MG63 (cell line): ENCODE measurements around the gene TSPAN16. TPM values are rescaled to one million over a fixed set of nuclear protein-coding genes. Genes with fewer than 3 reads are reported as not detected.
"Not testable (repeated sequence)": the region's sequence is repeated elsewhere in the genome, so short reads cannot be mapped to it uniquely, and the experiment has no call there.

Source experiments
- DNase-seq: peaks from one replicate; pipeline ENCODE4 v3.0.0-alpha.2; 2020
- H3K27me3 ChIP-seq: fragments of 250-450 bp; sonication (Bioruptor Pico); 2 replicates; pipeline ENCODE4 v1.5.1; 2020; ENCODE audit warnings: mild to moderate bottlenecking, moderate library complexity
- H3K36me3 ChIP-seq: fragments of 250-450 bp; sonication (Bioruptor Pico); 2 replicates; pipeline ENCODE4 v1.5.1; 2020; ENCODE audit warnings: mild to moderate bottlenecking, moderate library complexity
- H3K4me3 ChIP-seq: fragments of 250-450 bp; sonication (Bioruptor Pico); 2 replicates; pipeline ENCODE4 v1.5.1; 2020; ENCODE audit warnings: mild to moderate bottlenecking, moderate library complexity
- H3K9me3 ChIP-seq: fragments of 250-450 bp; sonication (Bioruptor Pico); 2 replicates; pipeline ENCODE4 v1.5.1; 2020; ENCODE audit warnings: mild to moderate bottlenecking, moderate library complexity
- total RNA-seq: library from RNA; depleted of rRNA; stranded (reverse); fragments of >200 nt; shearing (Covaris generic); gene quantifications from 2 replicates; pipeline ENCODE4 v1.2.3, GENCODE V29; 2014; ENCODE audit warnings: low replicate concordance

TSPAN16 gene
- total RNA-seq, 1 experiment from 2014 or later, result 1.0 TPM

DNA sequence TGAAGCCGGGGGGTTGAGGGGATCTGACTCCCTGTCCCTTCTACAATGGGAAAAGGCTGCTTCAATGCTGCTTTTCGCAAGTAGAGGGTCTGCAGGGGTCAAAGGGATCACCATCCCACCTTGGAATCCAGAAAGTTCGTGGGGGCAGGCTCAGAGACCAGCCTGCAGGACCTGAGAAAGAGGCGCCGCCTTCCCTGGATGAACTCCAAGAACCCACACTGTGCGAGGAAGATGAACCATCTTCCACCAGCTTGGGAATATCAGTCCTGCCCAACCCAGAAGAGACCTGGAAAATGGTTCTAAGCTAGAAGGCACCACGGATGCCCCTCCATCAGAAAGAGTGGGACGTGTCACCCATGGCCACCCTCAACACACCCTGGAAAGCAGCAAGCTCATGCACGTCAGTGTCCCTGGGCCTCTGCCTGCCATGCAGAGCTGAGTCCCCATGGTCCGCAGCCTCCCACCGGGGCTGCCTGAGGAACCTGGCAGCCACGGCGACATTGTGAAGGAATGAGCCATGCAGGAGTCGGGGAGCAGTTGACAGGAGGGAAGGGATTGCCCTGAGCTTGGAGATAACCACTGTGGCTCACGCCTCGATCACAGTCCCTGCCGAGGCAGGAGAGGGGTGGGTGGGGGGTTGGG is 28.9 kb downstream of the TSPAN16 start:
- Histone ChIP-seq H3K4me3 (no peak overlapping the region), H3K36me3 (no peaks in the 10 kb centered on the region), H3K27me3 (no peaks in the 10 kb centered on the region; the same call in 1 of the 2 replicates), H3K9me3 (no peaks in the 10 kb centered on the region)
- peak; percentile 37 for DNase-seq

DNA sequence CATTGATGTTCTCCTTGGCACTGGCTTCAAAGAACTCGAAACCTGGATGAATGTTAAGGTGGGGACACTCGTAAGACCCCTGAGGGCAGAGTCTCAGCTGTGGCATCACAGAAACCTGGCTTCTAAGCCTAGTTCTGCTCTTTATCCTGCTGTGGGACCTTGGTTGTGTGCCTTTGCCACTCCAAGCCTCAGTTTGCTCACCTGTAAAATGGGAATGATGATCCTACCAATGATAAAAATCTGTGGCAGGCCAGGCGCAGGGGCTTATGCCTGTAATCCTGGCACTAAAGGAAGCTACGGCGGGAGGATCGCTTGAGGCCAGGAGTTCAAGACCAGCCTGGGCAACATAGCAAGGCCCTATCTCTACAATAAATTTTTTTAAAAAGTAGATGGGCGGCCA is 29.6 kb downstream of the TSPAN16 start:
- no peaks in the 10 kb centered on the region for H3K36me3 ChIP-seq
- DNase-seq, result no peak
- no peak overlapping the region for H3K4me3 ChIP-seq
- H3K27me3 ChIP-seq, result no peaks in the 10 kb centered on the region; the same call in 1 of the 2 replicates
- no peaks in the 10 kb centered on the region for H3K9me3 ChIP-seq

DNA sequence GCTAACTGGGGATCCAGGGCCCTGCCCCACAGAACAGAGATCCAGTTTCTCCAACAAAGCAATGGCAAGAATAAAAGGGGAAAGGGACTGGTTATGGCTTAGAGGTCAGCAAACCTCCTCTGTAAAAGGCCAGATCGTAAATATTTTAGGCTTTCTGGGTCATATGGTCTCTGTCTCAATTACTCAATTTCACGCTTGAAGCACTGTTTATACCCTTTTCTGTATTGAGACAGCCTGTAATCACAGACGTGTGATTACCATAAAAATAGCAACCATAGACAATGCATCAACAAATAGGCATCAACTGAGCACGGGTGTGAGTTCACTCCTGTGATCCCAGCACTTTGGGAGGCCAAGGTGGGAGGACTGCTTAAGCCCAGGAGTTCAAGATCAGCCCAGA is 34.2 kb downstream of the TSPAN16 start:
- Histone ChIP-seq H3K4me3 (no peak overlapping the region), H3K9me3 (no peaks in the 10 kb centered on the region), H3K36me3 (peaks cover 2% of the 10 kb centered on the region; the same call in 1 of the 2 replicates), H3K27me3 (no peaks in the 10 kb centered on the region; the same call in 1 of the 2 replicates)
- no peak for DNase-seq

DNA sequence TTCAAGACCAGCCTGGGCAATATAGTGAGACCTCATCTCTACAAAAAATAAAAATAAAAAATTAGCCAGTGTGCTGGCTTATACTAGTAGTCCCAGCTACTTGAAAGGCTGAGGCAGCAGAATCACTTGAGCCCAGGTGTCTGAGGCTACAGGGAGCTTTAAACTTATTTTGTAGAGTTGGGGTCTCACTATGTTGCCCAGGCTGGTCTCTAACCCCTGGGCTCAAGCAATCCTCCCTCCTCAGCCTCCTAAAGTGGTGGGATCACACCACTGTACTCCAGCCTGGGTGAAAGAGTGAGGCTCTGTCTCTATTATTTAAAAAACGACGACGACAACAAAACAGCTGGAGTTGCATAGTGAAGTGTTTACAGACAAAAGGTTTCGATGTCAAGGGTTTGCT is 35.5 kb downstream of the TSPAN16 start:
- Histone ChIP-seq H3K27me3 (no peaks in the 10 kb centered on the region; the same call in 1 of the 2 replicates), H3K4me3 (no peak overlapping the region)
- no peak for DNase-seq

DNA sequence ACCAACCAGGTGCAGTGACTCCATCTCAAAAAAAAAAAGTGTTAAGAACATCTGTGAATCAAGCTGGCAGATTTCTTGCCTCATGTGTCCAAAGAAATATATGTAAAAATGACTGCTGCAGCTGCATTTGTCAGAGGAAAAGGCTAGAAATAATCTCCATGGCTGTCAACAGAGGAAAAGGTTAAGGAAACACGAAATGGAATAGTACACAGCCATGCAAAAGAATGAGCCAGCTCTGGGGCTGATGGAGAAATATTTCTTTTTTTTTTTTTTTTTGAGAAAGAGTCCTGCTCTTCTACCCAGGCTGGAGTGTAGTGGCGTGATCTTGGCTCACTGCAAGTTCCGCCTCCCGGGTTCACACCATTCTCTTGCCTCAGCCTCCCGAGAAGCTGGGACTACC is 36.9 kb downstream of the TSPAN16 start:
- no peaks in the 10 kb centered on the region for H3K9me3 ChIP-seq
- peaks cover 4% of the 10 kb centered on the region; the same call in 1 of the 2 replicates for H3K36me3 ChIP-seq
- no peaks in the 10 kb centered on the region for H3K27me3 ChIP-seq
- no peak overlapping the region for H3K4me3 ChIP-seq
- DNase-seq, result no peak

More for the DNA sequence above, 35.5 kb downstream of the TSPAN16 start:
- H3K9me3 ChIP-seq, result no peaks in the 10 kb centered on the region
- peaks cover 4% of the 10 kb centered on the region; the same call in 1 of the 2 replicates for H3K36me3 ChIP-seq

DNA sequence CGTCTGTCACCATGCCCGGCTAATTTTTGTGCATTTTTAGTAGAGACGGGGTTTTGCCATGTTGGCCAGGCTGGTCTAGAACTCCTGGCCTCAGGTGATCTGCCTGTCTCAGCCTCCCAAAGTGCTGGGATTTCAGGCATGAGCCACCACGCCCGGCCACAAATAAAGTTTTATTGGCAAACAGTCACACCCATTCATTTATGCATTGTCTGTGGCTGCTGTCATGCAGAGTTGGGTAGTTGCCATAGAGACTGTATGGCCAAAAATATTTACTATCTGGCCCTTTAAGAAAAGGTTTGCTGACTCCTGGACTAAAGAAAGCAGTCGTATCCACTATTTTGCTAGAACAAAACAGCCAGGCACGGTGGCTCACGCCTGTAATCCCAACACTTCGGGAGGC is 37.9 kb downstream of the TSPAN16 start:
- not testable (repeated sequence) for DNase-seq, H3K27me3 ChIP-seq

DNA sequence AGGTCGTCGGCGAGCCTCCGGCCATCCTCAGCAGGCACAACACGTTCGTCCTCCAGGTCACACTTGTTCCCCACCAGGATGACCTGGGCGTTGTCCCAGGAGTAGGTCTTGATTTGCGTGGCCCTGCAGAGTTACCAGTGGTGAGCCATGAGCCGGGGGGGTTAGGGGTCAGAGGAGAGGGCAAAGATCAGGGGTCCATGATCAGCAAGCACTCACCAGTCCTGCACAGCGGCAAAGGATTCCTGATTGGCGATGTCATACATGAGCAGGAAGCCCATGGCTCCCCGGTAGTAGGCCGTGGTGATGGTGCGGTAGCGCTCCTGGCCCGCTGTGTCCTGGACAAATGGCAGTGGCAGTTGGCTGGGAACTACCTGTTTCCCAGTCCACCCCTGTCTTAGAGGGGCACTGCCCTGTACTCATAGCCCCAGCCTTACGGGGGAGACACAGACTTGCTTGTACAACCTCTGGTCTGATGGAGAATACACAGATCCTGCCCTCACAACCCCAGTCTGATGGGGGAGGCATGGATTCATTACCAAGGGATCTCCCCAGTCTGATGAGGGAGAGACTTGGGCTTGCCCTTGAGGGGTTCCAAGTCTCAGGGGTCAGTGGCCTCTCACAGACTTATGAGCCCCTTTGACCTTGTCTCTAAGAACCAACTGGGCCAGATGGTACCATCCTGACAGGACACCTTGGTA is 39.6 kb downstream of the TSPAN16 start:
- H3K4me3 ChIP-seq, result no peak overlapping the region
- H3K27me3 ChIP-seq, result no peaks in the 10 kb centered on the region
- no peaks in the 10 kb centered on the region for H3K9me3 ChIP-seq
- no peak for DNase-seq
- H3K36me3 ChIP-seq, result peaks cover 4% of the 10 kb centered on the region; the same call in 1 of the 2 replicates

More for the DNA sequence above, 37.9 kb downstream of the TSPAN16 start:
- not testable (repeated sequence) for H3K9me3 ChIP-seq, H3K4me3 ChIP-seq, H3K36me3 ChIP-seq

DNA sequence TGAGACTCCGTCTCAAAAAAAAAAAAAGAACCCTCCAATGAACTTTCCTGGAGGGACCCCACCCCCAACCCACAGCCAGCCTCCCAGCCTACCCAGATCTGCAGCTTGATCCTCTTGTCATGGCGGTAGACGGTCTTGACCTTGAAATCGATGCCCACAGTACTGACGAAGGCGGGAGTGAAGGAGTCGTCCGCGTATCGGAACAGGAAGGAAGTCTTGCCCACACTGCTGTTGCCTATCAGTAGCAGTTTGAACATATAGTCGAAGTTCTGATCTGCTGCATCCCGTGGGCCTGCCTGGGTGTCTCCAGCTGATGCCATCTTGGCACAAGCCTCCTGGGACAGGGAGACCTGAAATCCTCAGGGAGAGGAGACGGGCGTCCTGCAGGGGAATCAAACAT is 41.1 kb downstream of the TSPAN16 start:
- Histone ChIP-seq H3K9me3 (no peaks in the 10 kb centered on the region), H3K36me3 (peaks cover 12% of the 10 kb centered on the region), H3K4me3 (no peak overlapping the region), H3K27me3 (no peaks in the 10 kb centered on the region)
- no peak for DNase-seq

DNA sequence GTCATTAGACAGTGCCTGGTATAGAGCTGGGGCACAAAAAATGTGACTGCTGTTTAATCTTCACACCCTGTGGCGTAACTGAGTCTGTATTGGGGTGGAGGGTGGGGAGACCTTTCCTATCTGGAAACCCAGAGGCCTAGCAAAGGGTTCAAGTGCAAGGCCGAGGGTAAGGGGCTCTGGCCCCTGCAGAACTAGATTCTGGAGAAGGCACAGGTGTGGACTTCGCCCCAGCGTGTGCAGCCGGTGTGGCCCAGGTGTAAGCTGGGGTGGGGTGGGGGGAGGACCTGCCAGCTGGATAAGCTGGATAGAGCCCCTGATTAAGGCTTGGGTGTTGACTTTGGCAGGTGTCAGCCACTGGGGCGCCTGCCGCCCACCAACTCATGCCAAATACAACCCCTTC is 42.2 kb downstream of the TSPAN16 start:
- H3K27me3 ChIP-seq, result no peaks in the 10 kb centered on the region
- H3K4me3 ChIP-seq, result no peak overlapping the region
- no peaks in the 10 kb centered on the region for H3K9me3 ChIP-seq
- DNase-seq, result no peak
- peaks cover 17% of the 10 kb centered on the region for H3K36me3 ChIP-seq

DNA sequence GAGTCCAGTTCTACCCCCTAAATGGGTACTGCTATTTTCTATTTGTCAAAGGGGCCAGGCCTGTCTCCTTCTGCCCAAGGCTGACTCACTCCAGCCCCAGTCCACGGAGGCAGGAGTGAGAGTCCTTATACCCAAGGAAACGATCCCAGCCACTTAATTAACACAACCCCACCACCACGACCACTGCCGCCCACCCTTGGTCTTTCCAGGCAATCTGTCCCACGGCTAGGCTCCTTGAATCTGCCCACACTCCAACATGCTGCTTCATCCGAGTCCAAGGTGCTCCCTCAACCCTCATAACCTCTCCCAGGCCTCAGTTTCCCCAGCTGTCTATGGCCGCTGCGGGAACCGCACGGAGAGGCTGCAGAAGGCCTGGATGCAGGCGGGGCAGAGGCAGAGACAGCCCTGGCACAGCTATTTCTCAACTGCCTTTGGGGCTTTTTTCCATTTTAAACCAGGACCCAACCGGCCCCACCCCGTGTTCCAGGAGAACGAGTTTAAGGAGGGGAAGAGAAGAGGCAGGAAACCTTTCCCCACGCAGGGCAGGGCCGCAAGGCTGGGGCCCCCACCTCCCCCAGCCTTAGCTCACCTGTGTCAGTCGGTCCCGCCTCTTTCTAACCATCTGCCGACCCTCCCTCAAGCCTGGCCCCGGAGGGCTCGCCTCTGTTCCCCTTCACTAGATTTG is 42.8 kb downstream of the TSPAN16 start:
- DNase-seq, result no peak
- Histone ChIP-seq H3K27me3 (no peaks in the 10 kb centered on the region), H3K9me3 (no peaks in the 10 kb centered on the region), H3K4me3 (no peak overlapping the region), H3K36me3 (peaks cover 17% of the 10 kb centered on the region)

DNA sequence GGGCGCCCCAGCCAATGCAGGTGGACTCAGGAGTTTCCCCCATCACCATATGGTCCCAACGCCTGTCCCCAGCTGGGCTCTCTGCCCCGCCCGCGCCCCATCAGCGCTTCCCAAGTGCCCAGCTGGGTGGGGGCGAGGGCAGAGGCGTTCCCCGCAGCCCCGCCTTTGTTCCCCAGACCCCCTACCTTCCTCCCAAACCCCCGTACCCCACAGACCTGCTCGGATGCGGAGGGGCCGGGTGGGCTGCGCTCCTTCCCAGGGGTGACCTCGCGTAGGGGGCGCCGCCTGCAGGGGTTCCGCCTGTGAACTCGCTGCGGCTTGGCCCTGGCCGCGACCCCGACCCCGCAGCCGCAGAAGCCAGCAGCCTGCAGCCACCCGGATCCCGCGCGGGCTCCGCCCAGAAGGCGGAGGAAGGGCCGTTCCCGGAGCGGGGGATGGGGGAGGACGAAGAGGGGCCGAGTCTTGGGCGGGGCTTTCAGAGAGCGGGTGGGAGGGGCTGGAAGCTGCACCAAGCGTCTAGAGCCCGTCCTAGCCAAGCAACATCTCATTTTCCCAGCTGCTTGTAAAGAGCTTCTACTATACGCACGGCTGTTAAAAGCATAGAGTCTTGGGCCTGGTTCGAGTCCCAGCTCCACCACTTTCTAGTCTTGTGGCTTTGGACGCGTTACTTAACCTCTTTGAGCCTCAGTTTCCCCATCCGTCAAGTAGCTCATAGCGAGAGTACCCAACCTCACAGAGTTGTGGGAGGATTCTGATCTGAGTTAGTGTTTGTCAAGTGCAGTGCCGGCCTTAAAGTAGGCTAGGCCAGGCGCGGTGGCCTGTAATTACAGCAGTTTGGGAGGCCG is 43.5 kb downstream of the TSPAN16 start, which contains the start of gene RAB3D:
TSS of gene RAB3D (minus strand) at position 404 of the 845 bp plus-strand sequence. CDS start 2,258 bp downstream, outside the sequence.
- peak within 1 kb of the TSS; percentile 19 for H3K4me3 ChIP-seq
- H3K27me3 ChIP-seq, result no peaks in the 10 kb centered on the region
- peak; percentile 78 for DNase-seq
- no peaks in the 10 kb centered on the region for H3K9me3 ChIP-seq
- H3K36me3 ChIP-seq, result peaks cover 17% of the 10 kb centered on the region

DNA sequence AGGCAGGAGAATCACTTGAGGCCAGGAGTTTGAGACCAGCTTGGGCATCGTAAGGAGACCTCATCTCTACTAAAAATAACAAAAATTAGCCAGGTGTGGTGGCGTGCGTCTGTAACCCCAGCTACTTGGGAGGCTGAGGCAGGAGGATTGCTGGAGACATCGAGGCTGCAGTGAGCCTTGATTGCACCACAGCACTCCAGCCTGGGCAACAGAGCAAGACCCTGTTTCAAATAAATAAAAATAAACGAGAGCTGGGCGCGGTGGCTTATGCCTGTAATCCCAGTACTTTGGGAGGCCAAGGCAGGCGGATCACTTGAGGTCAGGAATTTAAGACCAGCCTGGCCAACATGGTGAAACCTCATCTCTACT is 44.1 kb downstream of the TSPAN16 start:
- Histone ChIP-seq H3K36me3 (peaks cover 16% of the 10 kb centered on the region), H3K4me3 (peak overlapping the region; percentile 19)
- DNase-seq, H3K9me3 ChIP-seq, H3K27me3 ChIP-seq: not testable (repeated sequence)

DNA sequence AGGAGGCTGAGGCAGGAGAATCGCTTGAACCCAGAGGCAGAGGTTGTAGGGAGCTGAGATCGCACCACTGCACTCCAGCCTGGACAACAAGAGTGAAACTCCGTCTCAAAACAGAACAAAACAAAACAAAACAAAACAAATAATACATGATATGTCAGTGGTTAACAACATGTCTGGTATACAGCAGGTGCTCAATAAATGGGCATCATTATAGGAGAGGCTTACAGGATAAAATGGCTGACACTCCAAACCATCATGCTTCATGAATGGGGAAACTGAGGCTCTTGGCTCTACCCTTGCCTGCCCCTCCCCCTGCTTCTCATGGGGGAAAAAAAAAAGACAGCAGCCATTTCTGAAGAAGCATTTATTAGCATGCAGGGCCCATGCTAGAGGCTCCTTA is 46.5 kb downstream of the TSPAN16 start:
- DNase-seq, result no peak
- peaks cover 13% of the 10 kb centered on the region for H3K36me3 ChIP-seq
- H3K4me3 ChIP-seq, result no peak overlapping the region
- no peaks in the 10 kb centered on the region for H3K9me3 ChIP-seq
- no peaks in the 10 kb centered on the region for H3K27me3 ChIP-seq

DNA sequence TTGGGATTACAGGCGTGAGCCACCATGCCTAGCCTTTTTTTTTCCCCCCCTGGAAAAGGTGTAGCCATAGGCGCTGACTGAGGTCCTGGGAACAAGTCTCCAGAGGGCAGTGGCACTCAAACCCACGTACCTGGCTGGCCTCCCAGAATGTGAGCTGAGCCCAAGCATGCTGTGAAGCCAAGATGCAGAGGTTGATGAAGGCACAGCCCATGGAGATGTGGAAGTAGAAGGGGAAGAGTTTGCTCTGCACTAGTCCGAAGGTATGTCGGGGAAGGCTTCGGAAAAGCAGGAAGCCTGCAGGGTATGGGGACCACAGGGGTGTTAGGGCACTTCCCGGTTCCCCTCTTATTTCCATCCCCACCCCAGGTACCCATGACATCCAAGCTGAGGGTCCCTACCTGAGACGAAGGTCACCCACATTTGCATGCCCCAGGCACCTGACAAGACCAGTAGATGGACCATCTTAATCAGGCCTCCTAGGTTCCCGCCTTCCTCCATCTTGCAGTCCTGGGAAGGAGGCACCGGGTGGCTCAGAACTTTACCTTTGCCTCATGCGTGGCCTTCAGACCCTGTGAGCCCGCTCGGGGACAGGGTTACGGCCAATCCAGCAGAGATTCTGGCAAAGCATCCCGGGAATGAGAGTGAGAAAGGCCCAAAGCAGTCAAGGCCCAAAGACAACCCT is 49.3 kb downstream of the TSPAN16 start:
- DNase-seq, result peak; percentile 77
- peaks cover 8% of the 10 kb centered on the region for H3K9me3 ChIP-seq
- H3K27me3 ChIP-seq, result no peaks in the 10 kb centered on the region
- peak overlapping the region; percentile 80 for H3K4me3 ChIP-seq
- H3K36me3 ChIP-seq, result peaks cover 13% of the 10 kb centered on the region

DNA sequence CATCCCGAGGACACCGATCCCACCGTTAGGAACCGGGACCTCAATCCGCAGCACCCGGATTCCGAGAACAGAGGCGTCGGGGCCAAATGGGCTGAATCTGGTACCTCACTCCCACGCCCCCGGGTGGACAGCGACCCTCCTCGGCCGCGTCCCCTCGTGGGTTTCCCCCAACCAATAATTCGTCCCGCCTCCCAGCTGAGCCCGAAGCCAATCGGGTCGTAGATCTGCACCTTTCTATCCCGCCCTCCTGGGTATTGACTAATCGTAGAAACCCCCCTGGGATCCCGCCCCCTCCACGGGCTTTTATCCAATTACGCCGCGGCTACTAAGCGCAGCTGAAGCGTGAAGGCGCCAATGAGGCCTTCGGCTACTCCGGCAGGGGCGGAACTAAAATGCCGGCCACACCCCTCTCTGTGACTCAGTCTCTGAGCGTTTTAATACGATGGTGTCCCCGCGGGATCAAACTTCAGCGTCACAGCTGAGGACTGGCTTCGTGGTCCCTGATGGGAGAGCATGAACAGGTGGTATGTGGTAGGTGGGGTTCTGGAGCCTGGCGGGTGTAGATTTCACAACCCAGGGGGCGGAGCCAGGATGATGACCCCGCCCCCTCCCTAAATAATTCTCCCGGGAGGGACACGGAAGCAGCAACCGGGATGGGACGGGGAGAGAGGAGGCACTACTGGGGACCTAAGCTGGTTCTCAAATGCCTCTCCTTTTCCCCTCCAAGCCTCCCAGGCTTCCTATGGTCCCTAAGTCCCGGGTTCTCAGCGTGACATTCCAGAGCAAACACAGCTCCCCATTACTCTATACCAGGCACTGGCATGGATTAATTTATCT is 50.4 kb downstream of the TSPAN16 start, which contains the start of the genes CCDC159 and TMEM205:
TSS of gene CCDC159 (plus strand) at position 416 of the 837 bp plus-strand sequence. CDS start at position 504, 88 bp downstream.
TSS of gene TMEM205 (minus strand) at position 165 of the 837 bp plus-strand sequence. CDS start 649 bp downstream, outside the sequence.
- Histone ChIP-seq H3K27me3 (no peaks in the 10 kb centered on the region), H3K9me3 (peaks cover 8% of the 10 kb centered on the region), H3K36me3 (peaks cover 11% of the 10 kb centered on the region), H3K4me3 (peak within 1 kb of the TSS; percentile 80)
- peak; percentile 100 for DNase-seq
